GM04504 (cell line): ENCODE results near the gene CST7.
"Not testable (repeated sequence)": the region's sequence is repeated elsewhere in the genome, so short reads cannot be mapped to it uniquely, and the experiment has no call there.

Experiments
- DNase-seq: peaks from one replicate; pipeline ENCODE4 v3.0.0-alpha.2; 2012; ENCODE audit warnings: low read depth

Gene CST7

GRCh38 chr20:24929867-24930723, 19.0 kb upstream of the CST7 start:
- not testable (repeated sequence) for DNase-seq

- DNase-seq = not testable (repeated sequence)
These were observed 18.1 kb upstream of the CST7 start for GRCh38 chr20:24930724-24931688.

- not testable (repeated sequence) for DNase-seq
These were observed 17.2 kb upstream of the CST7 start for GRCh38 chr20:24931893-24932292.

- DNase-seq = no peak
These were observed 15.7 kb upstream of the CST7 start for GRCh38 chr20:24933266-24933908.

GRCh38 chr20:24934101-24934661, 14.9 kb upstream of the CST7 start:
- no peak for DNase-seq

GRCh38 chr20:24934716-24935115, 14.4 kb upstream of the CST7 start:
- no peak for DNase-seq

GRCh38 chr20:24935140-24935539, 13.9 kb upstream of the CST7 start:
- DNase-seq = no peak

- DNase-seq = no peak
These were observed 13.1 kb upstream of the CST7 start for GRCh38 chr20:24935766-24936525.

GRCh38 chr20:24936526-24937407, 12.3 kb upstream of the CST7 start:
- DNase-seq = no peak

GRCh38 chr20:24937579-24937978, 11.5 kb upstream of the CST7 start:
- no peak for DNase-seq

- DNase-seq = no peak
These were observed 10.6 kb upstream of the CST7 start for GRCh38 chr20:24938498-24938897.

GRCh38 chr20:24939036-24939435, 10.0 kb upstream of the CST7 start:
- no peak for DNase-seq

- DNase-seq = no peak
These were observed 6.4 kb upstream of the CST7 start for GRCh38 chr20:24942679-24943078.

- no peak for DNase-seq
These were observed 5.9 kb upstream of the CST7 start for GRCh38 chr20:24943196-24943595.

- no peak for DNase-seq
These were observed 5.3 kb upstream of the CST7 start for GRCh38 chr20:24943731-24944130.

GRCh38 chr20:24946376-24946775, 2.7 kb upstream of the CST7 start:
- DNase-seq = not testable (repeated sequence)

GRCh38 chr20:24948396-24948938, 602 bp upstream of the CST7 start:
- not testable (repeated sequence) for DNase-seq

GRCh38 chr20:24949756-24950127, 673 bp downstream of the CST7 start:
- no peak for DNase-seq

- DNase-seq = no peak
These were observed 1.2 kb downstream of the CST7 start for GRCh38 chr20:24950128-24950835.
